HFFc6 (cell line): ENCODE data around the gene DSE. TPM values are rescaled to one million over a fixed set of nuclear protein-coding genes. Genes with fewer than 3 reads are reported as not detected.
"Not testable (repeated sequence)": the region's sequence is repeated elsewhere in the genome, so short reads cannot be mapped to it uniquely, and the experiment has no call there.

ENCODE experiments used
- DNase-seq: peaks from one replicate; pipeline ENCODE4 v3.0.0-alpha.2; 2018
- H3K27ac Mint-ChIP-seq: 2 replicates; pipeline ENCODE4 v1.8.0; 2020; ENCODE audit warnings: mild to moderate bottlenecking, mixed read lengths
- H3K27me3 Mint-ChIP-seq: 2 replicates; pipeline ENCODE4 v1.8.0; 2021; ENCODE audit warnings: mild to moderate bottlenecking, moderate library complexity, mixed read lengths; ENCODE audit not compliant: insufficient read depth
- H3K36me3 Mint-ChIP-seq: 2 replicates; pipeline ENCODE4 v1.8.0; 2021; ENCODE audit warnings: low read depth, mixed read lengths
- H3K4me1 Mint-ChIP-seq: 2 replicates; pipeline ENCODE4 v1.8.0; 2020; ENCODE audit warnings: low read depth, mixed read lengths
- H3K4me3 Mint-ChIP-seq: 2 replicates; pipeline ENCODE4 v1.8.0; 2020; ENCODE audit warnings: mild to moderate bottlenecking, moderate library complexity, mixed read lengths
- H3K9me3 Mint-ChIP-seq: 2 replicates; pipeline ENCODE4 v1.8.0; 2020; ENCODE audit warnings: mild to moderate bottlenecking, mixed read lengths
- total RNA-seq, 6 experiments: library from RNA; stranded (reverse); fragmentation: NEBNext Ultra II Directional; extraction: Animal tissue kit (Norgen Biotek cat#: 25700); gene quantifications; 2 replicates in 1 of 6; 3 replicates in 5 of 6; pipeline ENCODE4 v1.2.3, GENCODE V29; 2021
- TF ChIP-seq, protein P1 (sequence below): fragments of 200-600 bp; sonication (generic); IDR thresholded peaks from 2 replicates; pipeline ENCODE4 v1.5.0; 2021; ENCODE audit warnings: antibody characterized with exemption, mild to moderate bottlenecking

Gene DSE
- total RNA-seq, 6 experiments from 2014 or later, result 86.7 to 110 (median 94.9) TPM

- Mint-ChIP-seq H3K4me1 (no peaks in the 10 kb centered on the region), H3K9me3 (no peaks in the 10 kb centered on the region; the same call in 1 of the 2 replicates), H3K36me3 (peaks cover 8% of the 10 kb centered on the region; the same call in 1 of the 2 replicates), H3K27me3 (peaks cover 2% of the 10 kb centered on the region; the same call in 1 of the 2 replicates), H3K27ac (no peak overlapping the region), H3K4me3 (no peak overlapping the region)
- TF ChIP-seq, protein P1, sequence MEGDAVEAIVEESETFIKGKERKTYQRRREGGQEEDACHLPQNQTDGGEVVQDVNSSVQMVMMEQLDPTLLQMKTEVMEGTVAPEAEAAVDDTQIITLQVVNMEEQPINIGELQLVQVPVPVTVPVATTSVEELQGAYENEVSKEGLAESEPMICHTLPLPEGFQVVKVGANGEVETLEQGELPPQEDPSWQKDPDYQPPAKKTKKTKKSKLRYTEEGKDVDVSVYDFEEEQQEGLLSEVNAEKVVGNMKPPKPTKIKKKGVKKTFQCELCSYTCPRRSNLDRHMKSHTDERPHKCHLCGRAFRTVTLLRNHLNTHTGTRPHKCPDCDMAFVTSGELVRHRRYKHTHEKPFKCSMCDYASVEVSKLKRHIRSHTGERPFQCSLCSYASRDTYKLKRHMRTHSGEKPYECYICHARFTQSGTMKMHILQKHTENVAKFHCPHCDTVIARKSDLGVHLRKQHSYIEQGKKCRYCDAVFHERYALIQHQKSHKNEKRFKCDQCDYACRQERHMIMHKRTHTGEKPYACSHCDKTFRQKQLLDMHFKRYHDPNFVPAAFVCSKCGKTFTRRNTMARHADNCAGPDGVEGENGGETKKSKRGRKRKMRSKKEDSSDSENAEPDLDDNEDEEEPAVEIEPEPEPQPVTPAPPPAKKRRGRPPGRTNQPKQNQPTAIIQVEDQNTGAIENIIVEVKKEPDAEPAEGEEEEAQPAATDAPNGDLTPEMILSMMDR, result no peak
- DNase-seq, result no peak
These were observed 35.0 kb upstream of the DSE start for GRCh38 chr6:116335612-116336215.

GRCh38 chr6:116338943-116339342 is 31.8 kb upstream of the DSE start:
- Mint-ChIP-seq H3K9me3 (peaks cover 8% of the 10 kb centered on the region), H3K27ac (no peak overlapping the region), H3K4me3 (no peak overlapping the region), H3K36me3 (peaks cover 16% of the 10 kb centered on the region; the same call in 1 of the 2 replicates), H3K27me3 (peaks cover 3% of the 10 kb centered on the region; the same call in 1 of the 2 replicates), H3K4me1 (no peaks in the 10 kb centered on the region)
- TF ChIP-seq, protein P1, result no peak
- no peak for DNase-seq

GRCh38 chr6:116340625-116341024 is 30.1 kb upstream of the DSE start:
- peaks cover 14% of the 10 kb centered on the region; the same call in 1 of the 2 replicates for H3K36me3 Mint-ChIP-seq
- not testable (repeated sequence) for H3K4me3 Mint-ChIP-seq, H3K4me1 Mint-ChIP-seq, H3K9me3 Mint-ChIP-seq, H3K27me3 Mint-ChIP-seq, H3K27ac Mint-ChIP-seq, DNase-seq

DNA sequence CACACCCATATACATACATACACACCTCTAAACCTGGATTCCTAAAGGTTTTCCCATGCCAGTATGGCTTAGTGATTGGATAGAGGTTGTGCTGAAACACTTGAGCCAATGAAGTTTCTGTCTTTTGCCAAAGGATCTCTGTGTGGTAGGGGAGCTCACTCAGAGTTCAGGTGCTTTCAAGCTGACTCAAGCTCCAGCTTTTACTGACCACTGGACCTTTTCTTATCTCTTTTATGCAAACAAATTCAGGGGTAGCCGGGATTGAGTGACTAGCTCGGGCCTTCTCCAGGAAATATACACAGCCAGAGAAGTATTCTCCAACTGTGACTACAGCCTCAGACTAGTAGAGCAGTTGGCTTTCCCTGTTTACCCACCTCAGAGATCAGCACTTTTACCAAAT is 21.5 kb upstream of the DSE start:
- H3K27ac Mint-ChIP-seq, result no peak overlapping the region
- 0 out of 2 replicates have a peak, but pooled peaks cover 3% of the 10 kb centered on the region for H3K9me3 Mint-ChIP-seq
- no peak for DNase-seq
- peaks cover 17% of the 10 kb centered on the region for H3K4me1 Mint-ChIP-seq
- no peak overlapping the region for H3K4me3 Mint-ChIP-seq
- H3K27me3 Mint-ChIP-seq, result no peaks in the 10 kb centered on the region
- no peaks in the 10 kb centered on the region for H3K36me3 Mint-ChIP-seq
- TF ChIP-seq, protein P1, result no peak

- H3K4me1 Mint-ChIP-seq, result peaks cover 22% of the 10 kb centered on the region
- no peak overlapping the region for H3K4me3 Mint-ChIP-seq
- 0 out of 2 replicates have a peak, but pooled peaks cover 3% of the 10 kb centered on the region for H3K9me3 Mint-ChIP-seq
- TF ChIP-seq, protein P1, result no peak
- no peaks in the 10 kb centered on the region for H3K36me3 Mint-ChIP-seq
- H3K27me3 Mint-ChIP-seq, result no peaks in the 10 kb centered on the region
- no peak for DNase-seq
- no peak overlapping the region for H3K27ac Mint-ChIP-seq
These were observed 19.6 kb upstream of the DSE start for GRCh38 chr6:116351101-116351500.

GRCh38 chr6:116352515-116353471 is 18.0 kb upstream of the DSE start:
- H3K4me1 Mint-ChIP-seq, result peaks cover 26% of the 10 kb centered on the region
- no peaks in the 10 kb centered on the region for H3K27me3 Mint-ChIP-seq
- peak overlapping the region; percentile 8; the same call in 1 of the 2 replicates for H3K4me3 Mint-ChIP-seq
- H3K36me3 Mint-ChIP-seq, result no peaks in the 10 kb centered on the region
- TF ChIP-seq, protein P1, result no peak
- peak; percentile 38 for DNase-seq
- no peaks in the 10 kb centered on the region for H3K9me3 Mint-ChIP-seq
- peak overlapping the region; percentile 83 for H3K27ac Mint-ChIP-seq
